ENCODE data around the gene FDX2. TPM values are rescaled to one million over a fixed set of nuclear protein-coding genes. Genes with fewer than 3 reads are reported as not detected.

Gene FDX2
- total RNA-seq, 4 donors from 2014 or later: 8.0 to 20.7 (median 12.3) TPM

- Histone ChIP-seq H3K9me3 (no peaks in the 10 kb centered on the region), H3K4me3 (peak overlapping the region; percentile 82 to 97 (median 87)), H3K27me3 (no peaks in the 10 kb centered on the region), H3K36me3 (peaks cover 0 to 3% (median 0%) of the 10 kb centered on the region in 3 donors), H3K27ac (peak overlapping the region in 3 of 4 donors; percentile 52 to 93 (median 91)), H3K4me1 (peaks cover 14 to 36% (median 16%) of the 10 kb centered on the region in 3 donors)
- DNase-seq: no peak
- intact Hi-C loops (cut with DNase I): no loop called here
- TF ChIP-seq CTCF (IDR thresholded peaks at IDR 0.05) (no peak), POLR2A (IDR thresholded peaks at IDR 0.05) (no peak)
- WGBS, 2 donors: 55 to 68% methylated on average over 6 to 7 of the region's 26 CpGs
Measured at GRCh38 chr19:10335352-10335985, 19.7 kb upstream of the FDX2 start.

- peak in 1 of 6 experiments; percentile 9 for TF ChIP-seq CTCF (IDR thresholded peaks at IDR 0.05)
- peak in 2 of 4 donors; percentile 29 to 35 for TF ChIP-seq POLR2A (IDR thresholded peaks at IDR 0.05)
- intact Hi-C loops (cut with DNase I): no loop called here
Measured at GRCh38 chr19:10334588-10335351, 19.0 kb upstream of the FDX2 start.

GRCh38 chr19:10333758-10334587 is 18.2 kb upstream of the FDX2 start:
- Histone ChIP-seq H3K27me3 (no peaks in the 10 kb centered on the region), H3K36me3 (peaks cover 9 to 18% (median 13%) of the 10 kb centered on the region in 3 donors), H3K9me3 (no peaks in the 10 kb centered on the region), H3K4me1 (peaks cover 14 to 36% (median 16%) of the 10 kb centered on the region in 3 donors), H3K4me3 (peak overlapping the region; percentile 82 to 97 (median 87)), H3K27ac (peak overlapping the region; percentile 81 to 93 (median 92))
- DNase-seq: no peak
- TF ChIP-seq CTCF (IDR thresholded peaks at IDR 0.05) (no peak), POLR2A (IDR thresholded peaks at IDR 0.05) (no peak)
- 22 to 24% methylated on average over 14 to 25 of the region's 44 CpGs for WGBS, 2 donors
- intact Hi-C loops (cut with DNase I): no loop called here

More at GRCh38 chr19:10334588-10335351, 19.0 kb upstream of the FDX2 start:
- DNase-seq: peak; percentile 43
- Histone ChIP-seq H3K27me3 (no peaks in the 10 kb centered on the region), H3K36me3 (peaks cover under 1 to 10% (median 5%) of the 10 kb centered on the region in 3 donors), H3K9me3 (no peaks in the 10 kb centered on the region), H3K4me3 (peak overlapping the region; percentile 82 to 97 (median 87)), H3K4me1 (peaks cover 14 to 36% (median 16%) of the 10 kb centered on the region in 3 donors), H3K27ac (peak overlapping the region; percentile 81 to 93 (median 92))
- WGBS, 2 donors: 3 to 11% methylated on average over 11 to 21 of the region's 59 CpGs

- Histone ChIP-seq H3K4me3 (peak within 1 kb of the TSS; percentile 82 to 97 (median 87)), H3K27me3 (no peaks in the 10 kb centered on the region), H3K9me3 (no peaks in the 10 kb centered on the region), H3K27ac (peak within 1 kb of the TSS; percentile 81 to 93 (median 92)), H3K36me3 (peaks cover 16 to 26% (median 21%) of the 10 kb centered on the region in 3 donors), H3K4me1 (peaks cover 14 to 36% (median 16%) of the 10 kb centered on the region in 3 donors)
- peak; percentile 77 for DNase-seq
- intact Hi-C loops (cut with DNase I): no loop called here
- TF ChIP-seq POLR2A (IDR thresholded peaks at IDR 0.05) (peak in 2 of 4 donors; percentile 66 to 72), CTCF (IDR thresholded peaks at IDR 0.05) (no peak)
- WGBS, 2 donors: 0 to 1% methylated on average over 17 to 23 of the region's 82 CpGs
Measured at GRCh38 chr19:10332965-10333757, 17.3 kb upstream of the FDX2 start, which contains the start of gene RAVER1. Gene RAVER1, minus strand, starts transcription at chr19:10333529. Its CDS starts 22 bp downstream, at chr19:10333507.
